NCI-H1048 (cell line): ENCODE results near the gene SERPINA5.

Experiments
- DNase-seq: peaks from one replicate; lab custom pipeline; 2025; lab: John Stamatoyannopoulos, UW

The SERPINA5 gene, protein sequence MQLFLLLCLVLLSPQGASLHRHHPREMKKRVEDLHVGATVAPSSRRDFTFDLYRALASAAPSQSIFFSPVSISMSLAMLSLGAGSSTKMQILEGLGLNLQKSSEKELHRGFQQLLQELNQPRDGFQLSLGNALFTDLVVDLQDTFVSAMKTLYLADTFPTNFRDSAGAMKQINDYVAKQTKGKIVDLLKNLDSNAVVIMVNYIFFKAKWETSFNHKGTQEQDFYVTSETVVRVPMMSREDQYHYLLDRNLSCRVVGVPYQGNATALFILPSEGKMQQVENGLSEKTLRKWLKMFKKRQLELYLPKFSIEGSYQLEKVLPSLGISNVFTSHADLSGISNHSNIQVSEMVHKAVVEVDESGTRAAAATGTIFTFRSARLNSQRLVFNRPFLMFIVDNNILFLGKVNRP

DNA sequence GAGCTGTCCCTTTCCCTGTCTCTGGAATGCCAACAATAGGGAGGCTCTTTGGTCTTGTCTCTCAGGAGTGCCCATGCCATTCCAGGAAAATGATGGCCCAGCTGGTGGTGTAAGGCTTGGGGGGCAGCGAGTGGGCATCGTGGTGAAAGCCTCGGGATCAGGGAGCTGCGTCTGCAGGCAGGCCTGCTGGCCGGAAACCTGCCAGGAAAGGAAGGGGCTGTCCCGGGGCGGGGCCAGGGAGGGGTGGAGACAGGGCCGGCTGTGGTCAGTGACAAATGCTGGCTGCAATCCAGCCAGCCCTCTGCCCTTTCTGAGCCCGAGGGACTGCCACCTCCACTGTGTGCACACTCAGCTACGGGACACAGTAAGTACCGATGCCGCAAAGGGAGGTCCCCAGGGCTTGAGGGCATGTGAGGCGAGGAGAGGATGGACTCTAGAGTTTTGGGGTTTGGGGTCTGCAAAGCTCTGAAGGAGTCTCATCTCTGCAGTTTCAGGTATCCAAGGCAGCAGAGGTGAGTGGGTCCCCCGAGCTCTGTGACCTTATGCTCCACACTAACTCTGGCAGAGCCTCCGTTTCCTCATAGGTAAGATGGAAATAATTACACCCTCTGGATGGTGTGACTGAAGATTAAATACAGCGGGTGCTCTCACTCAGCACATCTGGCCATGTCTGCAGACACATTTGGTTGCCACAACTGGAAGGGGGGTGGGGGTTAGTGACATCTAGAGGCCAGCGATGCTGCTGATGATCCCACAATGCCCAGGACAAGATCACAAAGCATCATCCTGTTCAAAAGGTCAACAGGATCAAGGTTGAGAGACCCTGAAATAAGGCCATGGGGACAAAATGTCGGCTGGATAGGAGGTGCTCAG is at the start of gene SERPINA5:
SERPINA5 (plus strand) TSS at position 300 of the 873 bp plus-strand sequence. CDS start 5,937 bp downstream, outside the sequence.
- no peak for DNase-seq

GRCh38 chr14:94532447-94532846 is 48.8 kb upstream of the SERPINA5 start:
- DNase-seq: no peak

DNA sequence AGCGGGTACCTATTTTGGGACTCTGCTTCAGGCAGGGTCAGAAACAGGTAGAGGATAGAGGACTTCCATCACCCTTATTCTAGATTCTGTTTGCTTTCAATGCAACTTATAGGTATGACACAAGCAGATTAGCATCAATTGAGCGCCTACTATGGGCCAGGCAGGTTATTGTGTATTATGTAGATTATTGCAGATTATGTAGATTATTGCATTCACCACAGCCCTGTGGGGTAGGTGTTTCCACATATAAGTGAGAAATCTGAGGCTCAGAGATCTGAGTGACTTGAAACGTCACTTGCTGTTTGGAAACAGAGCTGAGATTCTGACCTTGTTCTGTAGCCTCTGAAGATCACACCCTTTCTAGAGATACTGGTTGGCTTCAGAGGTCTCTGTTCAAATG is 45.7 kb upstream of the SERPINA5 start:
- no peak for DNase-seq

DNA sequence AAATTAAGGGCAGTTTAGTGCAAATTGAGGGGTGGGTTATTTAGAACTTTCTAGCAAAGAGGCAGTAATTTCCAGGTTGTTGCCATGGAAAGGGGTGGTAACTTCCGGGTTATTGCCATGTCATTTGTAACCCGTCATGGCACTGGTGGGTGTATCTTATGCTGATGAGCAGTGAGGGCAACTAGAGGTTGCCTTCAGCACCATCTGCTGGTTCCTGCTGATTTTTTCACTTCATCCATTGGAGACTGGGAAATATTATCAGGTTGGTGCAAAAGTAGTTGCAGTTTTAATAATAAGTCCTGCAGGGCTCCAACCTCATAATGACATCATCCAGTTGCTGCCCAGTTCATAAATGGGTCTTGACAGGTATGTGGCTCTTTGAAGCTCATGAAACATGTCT is 44.4 kb upstream of the SERPINA5 start:
- DNase-seq: no peak

DNA sequence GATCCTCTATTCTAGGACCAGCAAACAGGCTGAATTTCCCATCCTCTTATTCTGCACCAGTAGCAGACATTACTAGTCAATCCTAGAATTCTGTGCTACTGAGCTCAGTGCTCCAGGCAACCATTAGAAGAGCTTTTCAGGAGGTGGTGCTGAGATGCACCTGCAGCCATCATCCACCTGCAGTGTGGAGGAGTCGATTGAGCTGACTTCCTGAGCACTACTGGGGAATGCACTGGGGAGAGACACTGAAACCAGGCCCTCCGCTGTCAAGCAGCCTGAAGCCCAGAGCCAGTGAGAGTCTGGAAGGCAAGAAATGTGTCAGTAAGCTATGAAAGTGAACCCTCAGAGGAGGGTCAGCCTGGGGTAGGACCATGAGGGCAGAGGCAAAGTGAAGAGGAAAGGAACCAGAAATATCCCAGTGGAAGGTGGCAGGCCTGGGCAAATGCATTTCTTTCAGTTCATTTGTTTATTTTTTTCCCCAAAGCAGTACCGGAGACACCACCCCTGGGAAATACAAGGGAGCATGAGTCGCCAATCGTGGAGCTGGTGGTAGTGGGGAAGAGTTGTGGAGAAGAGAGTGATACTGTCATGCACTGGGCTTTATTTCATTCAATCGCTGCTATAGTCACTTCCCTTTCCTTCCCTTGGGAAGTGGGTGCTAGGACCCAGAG is 43.0 kb upstream of the SERPINA5 start:
- DNase-seq: no peak

GRCh38 chr14:94539181-94539580 is 42.0 kb upstream of the SERPINA5 start:
- no peak for DNase-seq

- no peak for DNase-seq
Observed at GRCh38 chr14:94540031-94540794, 41.0 kb upstream of the SERPINA5 start.

DNA sequence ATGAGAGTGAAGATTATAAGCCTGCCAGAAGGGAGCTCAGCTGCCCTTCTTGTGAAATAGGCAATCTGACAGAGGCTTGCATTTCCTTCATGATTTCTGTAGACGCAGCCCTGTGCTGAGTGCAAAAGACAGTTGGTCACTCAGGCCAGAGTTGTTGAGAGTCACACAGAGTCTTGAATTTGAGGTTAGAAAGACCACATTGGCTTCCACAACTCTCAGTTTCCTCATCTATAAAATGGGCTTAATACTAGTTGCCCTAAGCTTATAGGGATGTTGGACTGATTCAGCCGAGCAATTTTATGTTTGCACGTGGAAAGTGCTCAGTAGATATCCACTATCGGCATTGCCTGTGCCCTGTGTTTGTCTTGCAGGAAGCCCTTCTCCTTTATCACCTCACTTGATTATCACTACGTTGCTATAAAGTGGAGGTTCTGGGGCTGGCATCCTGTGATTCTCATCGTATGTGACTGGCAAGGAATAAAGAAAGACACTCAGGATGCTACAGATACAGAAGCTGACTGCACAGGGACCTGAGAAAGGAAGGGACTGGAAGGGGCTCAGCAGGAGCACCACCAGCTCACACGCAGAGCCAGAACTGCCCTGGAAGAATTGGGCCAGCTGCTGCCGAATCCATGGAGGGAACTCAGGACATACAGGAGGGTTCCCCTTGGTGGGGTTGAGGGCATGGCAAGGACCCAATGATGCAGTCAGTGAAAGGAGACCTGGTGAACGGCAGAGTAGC is 39.8 kb upstream of the SERPINA5 start:
- DNase-seq: no peak

DNA sequence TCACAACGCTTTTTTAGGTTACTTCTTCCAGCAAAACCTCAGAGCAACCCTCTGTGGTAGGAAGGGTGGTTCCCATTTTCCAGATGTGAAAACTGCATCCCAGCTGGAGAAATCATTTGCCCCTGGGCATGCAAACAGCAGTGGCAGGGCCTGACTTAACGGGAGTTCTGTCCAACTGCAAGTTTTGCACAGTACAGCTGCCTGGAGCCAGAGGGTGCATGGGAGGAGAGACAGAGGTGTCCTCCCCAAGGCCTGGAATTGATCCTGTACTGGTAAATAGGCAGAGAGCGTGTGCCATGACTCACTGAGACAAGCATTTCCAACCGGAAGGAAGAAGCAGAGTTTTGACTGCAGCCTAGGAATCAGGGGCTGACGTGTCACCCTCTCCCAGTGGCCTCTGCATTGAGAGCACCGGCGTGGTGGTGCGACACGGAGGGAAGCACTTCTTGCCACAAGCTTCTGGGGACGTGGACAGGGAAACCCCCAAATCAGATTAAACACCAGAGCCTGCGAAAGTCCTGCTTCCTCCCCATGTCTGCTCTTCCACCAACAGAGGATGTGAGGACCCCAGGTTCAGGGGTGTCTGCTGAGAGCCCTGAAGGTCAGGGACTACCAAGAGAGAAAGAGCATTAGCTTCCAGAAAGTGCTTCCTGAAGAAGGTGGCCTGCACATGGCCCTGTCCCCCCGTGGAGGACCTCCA is 39.0 kb upstream of the SERPINA5 start:
- DNase-seq: no peak

GRCh38 chr14:94542811-94543440 is 38.3 kb upstream of the SERPINA5 start:
- no peak for DNase-seq

DNA sequence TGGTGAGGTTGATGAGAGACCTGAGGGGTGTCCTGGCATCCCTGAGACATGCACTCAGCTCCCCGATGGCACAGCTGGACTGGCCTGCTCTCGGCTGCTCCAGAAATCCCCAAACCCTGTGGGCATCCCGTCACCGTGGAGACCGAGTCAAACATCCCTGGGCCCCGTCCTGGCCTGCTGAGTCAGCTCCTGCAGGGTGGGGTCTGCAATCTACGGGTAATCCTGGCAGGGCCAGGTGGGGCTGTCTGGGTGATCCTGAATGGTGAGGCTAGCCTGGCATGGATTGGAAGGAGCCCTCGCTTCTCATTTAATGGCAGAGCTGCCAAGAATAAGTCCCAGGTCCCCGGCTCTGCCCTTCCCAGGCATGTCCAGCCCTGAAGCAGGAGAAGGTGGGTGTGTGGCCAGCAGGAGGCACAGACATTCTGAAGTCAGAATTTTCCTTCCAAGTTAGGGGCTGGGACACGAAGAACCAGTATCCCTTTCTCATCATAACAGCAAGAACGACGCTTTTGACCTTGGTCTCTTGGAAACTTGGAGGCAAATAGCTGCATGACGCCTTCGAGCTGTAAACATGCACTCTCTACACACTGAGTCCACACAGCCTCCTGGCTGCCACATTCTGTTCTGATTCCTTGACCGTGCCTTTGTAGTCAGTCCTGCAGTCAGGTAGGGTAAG is 37.6 kb upstream of the SERPINA5 start:
- DNase-seq: no peak

DNA sequence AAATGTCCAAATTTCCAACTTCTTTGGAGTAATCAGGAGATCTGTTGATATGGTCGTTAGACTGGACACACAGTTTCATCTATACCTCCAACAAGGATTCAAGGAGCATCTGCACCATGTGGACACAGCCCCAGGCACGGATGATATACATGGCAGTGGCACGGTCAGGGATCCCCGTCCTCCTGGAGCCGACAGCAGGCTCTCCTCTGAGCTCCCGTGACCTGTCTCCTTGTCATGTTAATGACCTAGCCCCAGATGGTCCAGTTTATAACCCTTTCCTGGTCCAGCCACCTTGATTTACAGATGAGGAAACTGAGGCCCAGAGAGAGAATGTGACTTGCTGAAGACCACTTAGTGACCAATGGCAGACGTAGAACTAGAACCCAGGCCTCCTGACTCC is 36.5 kb upstream of the SERPINA5 start:
- DNase-seq: no peak

DNA sequence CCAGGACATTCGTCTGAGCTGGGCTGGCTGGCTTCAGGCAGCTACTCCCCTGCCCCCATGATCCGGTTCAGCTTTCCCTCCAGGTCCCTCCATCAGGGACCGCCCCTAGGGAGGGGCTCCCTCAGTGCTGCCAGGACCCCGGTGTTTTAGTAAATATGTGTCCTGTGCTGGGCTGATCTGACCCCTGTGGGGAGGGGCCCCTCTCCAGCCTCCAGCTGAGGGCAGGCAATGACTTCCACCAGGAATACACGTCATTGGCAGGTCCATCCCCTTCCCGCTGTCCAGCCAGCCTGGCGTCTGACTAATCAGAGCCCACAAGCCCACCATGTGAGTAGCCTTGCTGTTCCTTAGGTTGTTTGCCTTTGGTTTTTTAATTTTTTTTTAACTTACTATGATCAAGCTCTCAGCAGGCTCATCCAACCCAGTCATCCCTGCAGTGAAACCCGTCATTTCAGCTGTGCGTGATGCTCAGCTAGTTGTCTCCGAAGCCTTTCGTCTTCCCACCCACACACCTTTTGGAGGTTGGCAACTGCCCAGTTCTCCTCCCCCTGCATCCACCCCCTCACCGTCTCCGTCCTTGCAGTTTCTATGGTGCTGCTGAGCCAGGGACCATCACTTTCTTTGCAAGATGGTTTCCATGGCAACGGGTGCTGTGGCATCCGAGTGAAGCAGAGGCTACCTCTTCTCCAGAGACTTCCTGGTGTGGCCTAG is 35.9 kb upstream of the SERPINA5 start:
- DNase-seq: no peak

GRCh38 chr14:94547151-94547680 is 34.0 kb upstream of the SERPINA5 start:
- DNase-seq: no peak

DNA sequence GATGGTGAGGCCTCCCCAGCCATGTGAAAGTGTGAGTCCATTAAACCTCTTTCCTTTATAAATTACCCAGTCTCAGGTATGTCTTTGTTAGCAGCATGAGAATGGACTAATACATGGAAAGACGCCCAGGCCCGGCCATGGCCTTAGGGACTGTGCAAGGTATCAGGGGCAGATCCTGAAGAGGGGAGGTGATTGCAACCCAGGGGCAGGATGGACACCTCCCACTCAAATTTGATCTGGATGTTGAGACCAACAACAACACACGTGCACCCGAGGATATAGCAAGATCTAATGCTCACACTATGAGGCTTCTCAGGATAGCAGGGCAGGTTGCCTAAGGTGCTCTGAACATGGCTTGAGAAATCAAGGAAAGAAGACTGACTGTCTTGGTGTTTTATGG is 33.5 kb upstream of the SERPINA5 start:
- no peak for DNase-seq

GRCh38 chr14:94548131-94548998 is 32.9 kb upstream of the SERPINA5 start:
- DNase-seq: no peak
